Keratinocyte (primary cell): ENCODE measurements around the gene EGF. TPM values are rescaled to one million over a fixed set of nuclear protein-coding genes. Genes with fewer than 3 reads are reported as not detected.
"Not testable (repeated sequence)": the region's sequence is repeated elsewhere in the genome, so short reads cannot be mapped to it uniquely, and the experiment has no call there.

ENCODE experiments used
- DNase-seq: peaks from one replicate; pipeline ENCODE4 v3.0.0-alpha.2; 2011; ENCODE audit warnings: low read depth, missing footprints, low spot score
- FAIRE-seq: peaks from 2 replicates; lab custom pipeline; 2011; peaks lifted over from hg19 to GRCh38; lab: Jason Lieb, UNC
- H2AFZ ChIP-seq: 2 replicates; pipeline ENCODE4 v1.6.0; 2012; ENCODE audit warnings: low read length, control low read depth, inconsistent platforms; ENCODE audit not compliant: control insufficient read depth
- H3K27ac ChIP-seq: 2 replicates; pipeline ENCODE4 v1.5.1; 2011; ENCODE audit warnings: low read length; ENCODE audit not compliant: control insufficient read depth, insufficient read depth
- H3K27me3 ChIP-seq: 3 replicates; pipeline ENCODE4 v1.6.0; 2011; ENCODE audit warnings: low read length; ENCODE audit not compliant: control insufficient read depth, insufficient read depth; ENCODE audit errors: extremely low read depth
- H3K36me3 ChIP-seq, 2 experiments: 2 replicates in 1 of 2; 3 replicates in 1 of 2; pipeline ENCODE4 v1.5.1; 2011; ENCODE audit warnings: low read length in 2 of 2, mild to moderate bottlenecking in 1 of 2; ENCODE audit not compliant: control insufficient read depth in 2 of 2, insufficient read depth in 2 of 2; ENCODE audit errors: extremely low read depth in 1 of 2
- H3K4me1 ChIP-seq: 3 replicates; pipeline ENCODE4 v1.5.1; 2011; ENCODE audit warnings: low read length; ENCODE audit not compliant: control insufficient read depth, insufficient read depth; ENCODE audit errors: extremely low read depth
- H3K4me2 ChIP-seq: 3 replicates; pipeline ENCODE4 v1.6.0; 2011; ENCODE audit warnings: low read depth, low read length; ENCODE audit not compliant: control insufficient read depth, insufficient read depth; ENCODE audit errors: extremely low read depth
- H3K4me3 ChIP-seq, 3 experiments: fragments of 200-600 bp in 1 of 3; sonication (generic) in 1 of 3; 2 replicates in 2 of 3; 3 replicates in 1 of 3; pipeline ENCODE4 v1.5.1; 2011 to 2016; ENCODE audit warnings: low read length in 3 of 3, mild to moderate bottlenecking in 3 of 3, control low read depth in 2 of 3, inconsistent platforms in 1 of 3, low read depth in 1 of 3, mixed read lengths in 1 of 3, mixed run types in 1 of 3, moderate library complexity in 1 of 3; ENCODE audit not compliant: control insufficient read depth in 2 of 3, insufficient read depth in 2 of 3; ENCODE audit errors: extremely low read depth in 1 of 3
- H3K79me2 ChIP-seq: 2 replicates; pipeline ENCODE4 v1.6.0; 2012; ENCODE audit warnings: low read length; ENCODE audit not compliant: control insufficient read depth, insufficient read depth
- H3K9ac ChIP-seq: 3 replicates; pipeline ENCODE4 v1.6.0; 2011; ENCODE audit warnings: low read length; ENCODE audit not compliant: control insufficient read depth, insufficient read depth; ENCODE audit errors: extremely low read depth
- H3K9me1 ChIP-seq: 3 replicates; pipeline ENCODE4 v1.6.0; 2011; ENCODE audit warnings: low read length; ENCODE audit not compliant: control insufficient read depth, insufficient read depth; ENCODE audit errors: extremely low read depth
- H3K9me3 ChIP-seq: 2 replicates; pipeline ENCODE4 v1.5.1; 2012; ENCODE audit warnings: low read depth, low read length; ENCODE audit not compliant: control insufficient read depth
- H4K20me1 ChIP-seq: 3 replicates; pipeline ENCODE4 v1.6.0; 2011; ENCODE audit warnings: low read length; ENCODE audit not compliant: control insufficient read depth, insufficient read depth; ENCODE audit errors: extremely low read depth
- CTCF ChIP-seq, 3 experiments: IDR thresholded peaks in 1 of 3; conservative IDR thresholded peaks in 1 of 3; optimal IDR thresholded peaks in 1 of 3; 2 replicates in 2 of 3; 3 replicates in 1 of 3; pipeline versions ENCODE3 to v1.5.1; 2011; ENCODE audit warnings: low read length in 3 of 3, mild to moderate bottlenecking in 3 of 3, moderate library complexity in 2 of 3, control low read depth in 1 of 3, inconsistent platforms in 1 of 3; ENCODE audit not compliant: insufficient read depth in 2 of 3; ENCODE audit errors: extremely low read depth in 1 of 3
- EZH2 ChIP-seq: IDR thresholded peaks from one replicate; pipeline ENCODE4 v1.6.1; 2012; ENCODE audit warnings: inconsistent platforms, mild to moderate bottlenecking, low read length, moderate library complexity
- dilution Hi-C: fragments of 300-500 bp; cut with MboI; formaldehyde crosslinking; loops from one replicate; pipeline ENCODE4 v1.7.0; 2020; ENCODE audit warnings: low sequenced_read_pairs; ENCODE audit not compliant: extremely low pct_ligation_motif_present
- polyA plus RNA-seq, 5 experiments: library from polyadenylated mRNA; depleted of rRNA in 3 of 5; stranded (reverse) in 3 of 5; stranded (forward) in 1 of 5; unstranded in 1 of 5; fragments of >200 nt; gene quantifications; 1 replicate in 1 of 5; 2 replicates in 3 of 5; 3 replicates in 1 of 5; pipeline versions ENCODE4 v1.2.1 to v1.2.3, GENCODE V29; 2011 to 2012; ENCODE audit warnings: missing spikeins in 2 of 5, low read depth in 1 of 5, low replicate concordance in 1 of 5

Gene EGF
- polyA plus RNA-seq, 1 donor (not counting 4 experiments of a cell fraction or from before 2014, with no cell fraction given) = 1.3 TPM

- Histone ChIP-seq H3K4me3 (no peak overlapping the region), H3K79me2 (no peaks in the 10 kb centered on the region), H3K27ac (no peak overlapping the region), H4K20me1 (no peaks in the 10 kb centered on the region), H3K36me3 (no peaks in the 10 kb centered on the region), H3K27me3 (no peaks in the 10 kb centered on the region), H2AFZ (no peak overlapping the region), H3K9me1 (no peaks in the 10 kb centered on the region), H3K9ac (no peak overlapping the region), H3K4me1 (no peaks in the 10 kb centered on the region), H3K4me2 (no peak overlapping the region), H3K9me3 (no peaks in the 10 kb centered on the region)
- no peak for FAIRE-seq
- DNase-seq = no peak
- dilution Hi-C loops = loop anchor here (25.0 kb wide), 1 partner anchor 478 kb away; no protein-coding TSS in a partner anchor
- TF ChIP-seq CTCF (optimal IDR thresholded peaks at IDR 0.05 in 1 of 3, IDR thresholded peaks at IDR 0.05 in 1 of 3, conservative IDR thresholded peaks at IDR 0.05 in 1 of 3; ENCODE audit: extremely low read depth in 1 of 3, insufficient read depth in 2 of 3, low read length in 3 of 3) (no peak), EZH2 (no peak)
Observed at GRCh38 chr4:110034026-110034393, 121.3 kb downstream of the EGF start.

- not testable (repeated sequence) for H2AFZ ChIP-seq, H3K4me3 ChIP-seq, H3K9me1 ChIP-seq, H3K9ac ChIP-seq, DNase-seq, FAIRE-seq, H3K27me3 ChIP-seq, H3K9me3 ChIP-seq, H4K20me1 ChIP-seq, H3K4me2 ChIP-seq, H3K4me1 ChIP-seq, H3K79me2 ChIP-seq, H3K36me3 ChIP-seq, H3K27ac ChIP-seq
- dilution Hi-C loops = loop anchor here (25.0 kb wide), 1 partner anchor 473 kb away; no protein-coding TSS in a partner anchor
Observed at GRCh38 chr4:110039164-110039563, 126.5 kb downstream of the EGF start.

GRCh38 chr4:110041735-110042134 lies 129.1 kb downstream of the EGF start:
- Histone ChIP-seq H3K4me1 (no peaks in the 10 kb centered on the region), H3K9me3 (no peaks in the 10 kb centered on the region), H3K79me2 (no peaks in the 10 kb centered on the region), H3K4me2 (no peak overlapping the region), H3K4me3 (no peak overlapping the region), H3K9ac (no peak overlapping the region), H3K36me3 (peaks cover 0 to 5% of the 10 kb centered on the region in 2 experiments), H4K20me1 (no peaks in the 10 kb centered on the region), H2AFZ (no peak overlapping the region), H3K9me1 (no peaks in the 10 kb centered on the region), H3K27ac (no peak overlapping the region), H3K27me3 (no peaks in the 10 kb centered on the region)
- DNase-seq = no peak
- TF ChIP-seq EZH2 = no peak
- FAIRE-seq = no peak
- dilution Hi-C loops = loop anchor here (25.0 kb wide), 1 partner anchor 471 kb away; no protein-coding TSS in a partner anchor
